ENCODE results near the gene RINT1. TPM values are rescaled to one million over a fixed set of nuclear protein-coding genes. Genes with fewer than 3 reads are reported as not detected.

Gene RINT1
- total and polyA plus RNA-seq, 2 of the 13 experiments (the other 11 are each of a cell fraction or from before 2014, with no cell fraction given): 14.7 to 19.3 TPM

DNA sequence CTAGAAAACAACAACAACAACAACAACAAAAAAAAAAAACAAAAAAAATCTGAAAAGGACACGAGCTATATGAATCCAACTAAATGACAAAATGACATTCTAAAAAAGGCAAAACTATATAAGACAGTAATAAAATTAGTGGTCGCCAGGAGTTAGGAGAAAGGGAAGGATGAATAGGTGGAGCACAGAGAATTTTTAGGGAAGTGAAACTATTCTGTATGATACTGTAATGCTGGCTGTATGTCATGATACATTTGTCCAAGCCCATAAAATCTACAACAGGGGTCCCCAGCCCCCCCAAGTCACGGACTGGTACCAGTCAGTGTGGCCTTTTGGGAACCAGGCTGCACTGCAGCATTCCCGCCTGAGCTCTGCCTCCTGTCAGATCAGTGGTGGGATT, 7.2 kb upstream of the RINT1 start:
- DNase-seq (ENCODE audit: low spot score) (no peak), ATAC-seq (no peak), FAIRE-seq (no peak)
- POLR2A ChIA-PET: no interaction called here
- no peak overlapping the region for H3K9ac ChIP-seq (ENCODE audit: insufficient read depth, low read depth, low read length)
- 20% methylated on average over 3 of the region's 4 CpGs for WGBS (ENCODE audit: low lambda C conversion rate)
- no peak overlapping the region for H3K4me3 ChIP-seq (replicated peaks in 1 of 3; ENCODE audit: insufficient read depth in 1 of 3, low read depth in 2 of 3, low read length in 3 of 3)
- no peaks in the 10 kb centered on the region for H4K20me1 ChIP-seq (ENCODE audit: insufficient read depth, low read length)
- no peak overlapping the region for H3K27ac ChIP-seq (ENCODE audit: extremely low read length, insufficient read depth, low read length)
- H2AFZ ChIP-seq (ENCODE audit: low read length): no peak overlapping the region
- 0 out of 5 replicates have a peak, but pooled peaks cover 0 to under 1% of the 10 kb centered on the region in 2 experiments for H3K36me3 ChIP-seq (replicated peaks in 1 of 2; ENCODE audit: control insufficient read depth in 1 of 2, insufficient read depth in 2 of 2, low read length in 2 of 2)
- in situ Hi-C loops (cut with HindIII; ENCODE audit: extremely low pct_ligation_motif_present, low pct_unique_long_range_greater_than_20kb) (no loop called here), intact Hi-C loops (cut with micrococcal nuclease; ENCODE audit: unreplicated experiment) (no loop called here)
- H3K9me3 ChIP-seq (ENCODE audit: low read length): no peaks in the 10 kb centered on the region
- TF ChIP-seq RFX5 (IDR thresholded peaks at IDR 0.05; ENCODE audit: low read depth, low read length) (no peak), ZNF720 (CRISPR knock-in tag; IDR thresholded peaks at IDR 0.05) (no peak), ASH2L (IDR thresholded peaks at IDR 0.05; ENCODE audit: insufficient read length, low read depth, low read length) (no peak), ATF7-NPFF (CRISPR knock-in tag; IDR thresholded peaks at IDR 0.05; ENCODE audit: low read depth) (no peak), CREB1 (IDR thresholded peaks at IDR 0.05) (no peak), CREB1 (CRISPR knock-in tag; IDR thresholded peaks at IDR 0.05) (no peak), ZBTB38 (CRISPR knock-in tag; IDR thresholded peaks at IDR 0.05) (no peak), ONECUT2 (CRISPR knock-in tag; IDR thresholded peaks at IDR 0.05) (no peak), NR2C2 (CRISPR knock-in tag; IDR thresholded peaks at IDR 0.05; ENCODE audit: borderline replicate concordance) (no peak), SCMH1 (CRISPR knock-in tag; IDR thresholded peaks at IDR 0.05; ENCODE audit: borderline replicate concordance) (no peak), ZBTB20 (CRISPR knock-in tag; IDR thresholded peaks at IDR 0.05; ENCODE audit: borderline replicate concordance, low read depth) (no peak), MEIS1 (CRISPR knock-in tag; IDR thresholded peaks at IDR 0.05; ENCODE audit: borderline replicate concordance) (no peak), NCOA5 (CRISPR knock-in tag; IDR thresholded peaks at IDR 0.05) (no peak), ELF1 (CRISPR knock-in tag; IDR thresholded peaks at IDR 0.05) (no peak), TCF7 (IDR thresholded peaks at IDR 0.05; ENCODE audit: low read depth) (no peak), SNAPC2 (CRISPR knock-in tag; IDR thresholded peaks at IDR 0.05) (no peak)
- TF ChIP-seq, protein P1, sequence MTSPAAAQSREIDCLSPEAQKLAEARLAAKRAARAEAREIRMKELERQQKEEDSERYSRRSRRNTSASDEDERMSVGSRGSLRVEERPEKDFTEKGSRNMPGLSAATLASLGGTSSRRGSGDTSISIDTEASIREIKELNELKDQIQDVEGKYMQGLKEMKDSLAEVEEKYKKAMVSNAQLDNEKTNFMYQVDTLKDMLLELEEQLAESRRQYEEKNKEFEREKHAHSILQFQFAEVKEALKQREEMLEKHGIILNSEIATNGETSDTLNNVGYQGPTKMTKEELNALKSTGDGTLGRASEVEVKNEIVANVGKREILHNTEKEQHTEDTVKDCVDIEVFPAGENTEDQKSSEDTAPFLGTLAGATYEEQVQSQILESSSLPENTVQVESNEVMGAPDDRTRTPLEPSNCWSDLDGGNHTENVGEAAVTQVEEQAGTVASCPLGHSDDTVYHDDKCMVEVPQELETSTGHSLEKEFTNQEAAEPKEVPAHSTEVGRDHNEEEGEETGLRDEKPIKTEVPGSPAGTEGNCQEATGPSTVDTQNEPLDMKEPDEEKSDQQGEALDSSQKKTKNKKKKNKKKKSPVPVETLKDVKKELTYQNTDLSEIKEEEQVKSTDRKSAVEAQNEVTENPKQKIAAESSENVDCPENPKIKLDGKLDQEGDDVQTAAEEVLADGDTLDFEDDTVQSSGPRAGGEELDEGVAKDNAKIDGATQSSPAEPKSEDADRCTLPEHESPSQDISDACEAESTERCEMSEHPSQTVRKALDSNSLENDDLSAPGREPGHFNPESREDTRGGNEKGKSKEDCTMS (CRISPR knock-in tag; conservative IDR thresholded peaks at IDR 0.05): no peak
- TF ChIP-seq, protein P2, sequence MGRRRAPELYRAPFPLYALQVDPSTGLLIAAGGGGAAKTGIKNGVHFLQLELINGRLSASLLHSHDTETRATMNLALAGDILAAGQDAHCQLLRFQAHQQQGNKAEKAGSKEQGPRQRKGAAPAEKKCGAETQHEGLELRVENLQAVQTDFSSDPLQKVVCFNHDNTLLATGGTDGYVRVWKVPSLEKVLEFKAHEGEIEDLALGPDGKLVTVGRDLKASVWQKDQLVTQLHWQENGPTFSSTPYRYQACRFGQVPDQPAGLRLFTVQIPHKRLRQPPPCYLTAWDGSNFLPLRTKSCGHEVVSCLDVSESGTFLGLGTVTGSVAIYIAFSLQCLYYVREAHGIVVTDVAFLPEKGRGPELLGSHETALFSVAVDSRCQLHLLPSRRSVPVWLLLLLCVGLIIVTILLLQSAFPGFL (CRISPR knock-in tag; IDR thresholded peaks at IDR 0.05): no peak
- TF ChIP-seq, protein P3, sequence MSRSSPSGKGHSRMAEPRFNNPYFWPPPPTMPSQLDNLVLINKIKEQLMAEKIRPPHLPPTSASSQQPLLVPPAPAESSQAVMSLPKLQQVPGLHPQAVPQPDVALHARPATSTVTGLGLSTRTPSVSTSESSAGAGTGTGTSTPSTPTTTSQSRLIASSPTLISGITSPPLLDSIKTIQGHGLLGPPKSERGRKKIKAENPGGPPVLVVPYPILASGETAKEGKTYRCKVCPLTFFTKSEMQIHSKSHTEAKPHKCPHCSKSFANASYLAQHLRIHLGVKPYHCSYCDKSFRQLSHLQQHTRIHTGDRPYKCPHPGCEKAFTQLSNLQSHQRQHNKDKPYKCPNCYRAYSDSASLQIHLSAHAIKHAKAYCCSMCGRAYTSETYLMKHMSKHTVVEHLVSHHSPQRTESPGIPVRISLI (CRISPR knock-in tag; IDR thresholded peaks at IDR 0.05; ENCODE audit: borderline replicate concordance): no peak
- H3K27me3 ChIP-seq (ENCODE audit: control insufficient read depth in 1 of 2, insufficient read depth in 2 of 2, low read length in 2 of 2): no peaks in the 10 kb centered on the region
- CTCF ChIA-PET (ENCODE audit: low intra/inter-chr PET ratio, low total read pairs): no interaction called here
- no peak overlapping the region for H3K4me2 ChIP-seq (ENCODE audit: low read depth, low read length)
- H3K79me2 ChIP-seq (ENCODE audit: insufficient read depth, low read length): peaks cover 13% of the 10 kb centered on the region
- H3K4me1 ChIP-seq (ENCODE audit: insufficient read depth, low read length): peaks cover 21% of the 10 kb centered on the region
- BruUV-seq (replicated peaks): no TSS peak
